ENCODE data around the gene SLC25A33. TPM values are rescaled to one million over a fixed set of nuclear protein-coding genes. Genes with fewer than 3 reads are reported as not detected.

The SLC25A33 gene
- total RNA-seq, 2 donors from 2014 or later: 10.9 to 16.4 TPM

DNA sequence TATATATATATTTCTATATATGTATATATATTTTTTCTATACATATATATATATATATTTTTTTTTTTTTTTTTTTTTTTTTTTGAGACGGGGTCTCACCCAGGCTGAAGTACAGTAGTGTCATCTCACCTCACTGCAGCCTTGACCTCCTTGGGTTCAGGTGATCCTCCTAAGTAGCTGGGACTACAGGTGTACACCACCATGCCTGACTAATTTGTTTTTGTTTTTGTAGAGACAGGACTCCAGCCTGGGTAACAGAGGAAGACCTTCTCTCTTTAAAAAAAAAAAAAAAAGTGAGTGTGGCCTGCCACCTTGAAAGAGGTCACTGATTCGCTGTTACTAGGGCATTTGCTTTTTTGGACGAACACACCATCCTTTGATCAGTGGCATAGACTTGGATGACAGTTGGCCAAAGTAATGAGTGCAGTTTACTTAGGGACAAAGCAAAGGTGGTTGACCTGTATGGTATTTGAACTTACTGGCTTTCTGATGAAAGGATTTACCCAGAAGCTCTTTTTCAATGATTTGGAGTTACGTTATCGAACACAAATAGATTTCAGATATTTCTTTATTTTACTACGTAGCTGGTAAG lies 10.8 kb downstream of the SLC25A33 start:
- H3K9me3 ChIP-seq: no peaks in the 10 kb centered on the region
- no peak for DNase-seq (ENCODE audit: low spot score)
- no peak overlapping the region for H3K4me3 ChIP-seq
- TF ChIP-seq CTCF (IDR thresholded peaks at IDR 0.05): no peak
- H3K36me3 ChIP-seq: no peaks in the 10 kb centered on the region
- no peaks in the 10 kb centered on the region for H3K27me3 ChIP-seq
- H3K27ac ChIP-seq: peak overlapping the region; percentile 55 to 86
- H3K4me1 ChIP-seq: peaks cover 0 to 46% of the 10 kb centered on the region in 2 donors

DNA sequence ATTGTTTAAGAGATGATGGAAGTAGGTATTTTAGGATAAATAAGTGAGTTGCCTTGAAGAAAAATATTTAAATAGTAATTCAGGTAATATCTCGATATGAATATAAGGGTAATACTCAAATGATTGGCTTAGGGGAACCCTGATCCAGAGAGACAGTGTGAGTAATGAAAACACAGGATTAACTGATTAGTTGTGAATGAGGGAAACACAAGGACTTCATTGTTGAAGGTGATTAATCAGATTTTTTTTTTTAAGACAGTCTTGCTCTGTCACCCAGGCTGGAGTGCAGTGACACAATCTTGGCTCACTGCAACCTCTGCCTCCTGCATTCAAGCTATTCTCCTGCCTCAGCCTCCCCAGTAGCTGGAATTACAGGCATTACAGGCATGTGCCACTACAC lies 12.7 kb downstream of the SLC25A33 start:
- Histone ChIP-seq H3K27me3 (no peaks in the 10 kb centered on the region), H3K27ac (peak overlapping the region; percentile 55 to 75), H3K4me1 (peaks cover 0 to 45% of the 10 kb centered on the region in 2 donors), H3K36me3 (no peaks in the 10 kb centered on the region), H3K4me3 (no peak overlapping the region), H3K9me3 (no peaks in the 10 kb centered on the region)
- no peak for TF ChIP-seq CTCF (IDR thresholded peaks at IDR 0.05)
- no peak for DNase-seq (ENCODE audit: low spot score)

DNA sequence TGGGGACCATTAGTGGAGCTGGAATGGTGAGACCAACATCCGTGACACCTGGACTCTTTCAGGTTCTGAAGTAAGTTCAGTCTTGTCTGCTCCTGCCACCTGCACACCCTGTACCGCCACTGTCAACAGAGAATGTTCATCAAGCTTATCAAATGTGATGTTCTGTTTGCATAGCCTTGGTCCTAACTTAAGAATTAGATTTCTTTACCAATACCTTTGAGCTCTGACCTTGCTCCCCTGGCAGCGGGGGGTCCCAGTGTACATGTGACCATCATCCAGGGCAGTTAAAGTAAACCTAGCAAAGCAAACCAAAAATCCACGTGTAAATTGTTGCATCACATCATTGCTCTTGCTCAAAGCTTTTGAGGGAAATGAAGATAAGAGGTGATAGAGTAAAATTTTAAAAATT lies 14.5 kb downstream of the SLC25A33 start:
- DNase-seq (ENCODE audit: low spot score): no peak
- Histone ChIP-seq H3K27me3 (no peaks in the 10 kb centered on the region), H3K9me3 (no peaks in the 10 kb centered on the region), H3K36me3 (no peaks in the 10 kb centered on the region), H3K4me1 (peaks cover 0 to 36% of the 10 kb centered on the region in 2 donors), H3K27ac (peak overlapping the region in 1 of 2 donors; percentile 90), H3K4me3 (no peak overlapping the region)
- no peak for TF ChIP-seq CTCF (IDR thresholded peaks at IDR 0.05)

DNA sequence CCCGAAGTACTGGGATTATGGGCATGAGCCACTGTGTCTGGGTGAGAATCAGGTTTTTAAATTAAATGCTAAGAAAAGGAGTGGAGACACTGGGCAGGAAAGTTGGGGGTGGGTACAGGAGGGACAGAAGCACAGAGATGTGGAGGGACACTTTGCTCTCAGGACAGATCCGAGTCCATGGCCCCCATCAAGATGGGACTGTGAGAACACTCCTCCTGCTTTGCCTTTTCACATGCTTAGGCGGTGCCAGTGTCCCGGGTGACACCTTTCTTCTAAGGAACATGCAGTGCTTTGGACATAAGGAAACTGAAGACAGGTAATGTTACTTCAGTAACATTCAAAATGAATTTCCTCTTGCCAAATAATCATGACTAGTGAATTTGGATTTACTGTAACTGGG lies 16.7 kb downstream of the SLC25A33 start:
- H3K4me1 ChIP-seq: peaks cover 0 to 43% of the 10 kb centered on the region in 2 donors
- no peaks in the 10 kb centered on the region for H3K27me3 ChIP-seq
- DNase-seq (ENCODE audit: low spot score): no peak
- H3K27ac ChIP-seq: peak overlapping the region; percentile 86 to 90
- no peaks in the 10 kb centered on the region for H3K36me3 ChIP-seq
- H3K4me3 ChIP-seq: peak overlapping the region; percentile 28 to 33
- no peak for TF ChIP-seq CTCF (IDR thresholded peaks at IDR 0.05)
- no peaks in the 10 kb centered on the region for H3K9me3 ChIP-seq

GRCh38 chr1:9557624-9558023 lies 18.4 kb downstream of the SLC25A33 start:
- H3K4me3 ChIP-seq: peak overlapping the region in 1 of 2 donors; percentile 7
- no peaks in the 10 kb centered on the region for H3K9me3 ChIP-seq
- H3K27me3 ChIP-seq: no peaks in the 10 kb centered on the region
- no peak for DNase-seq (ENCODE audit: low spot score)
- peaks cover 0 to 53% of the 10 kb centered on the region in 2 donors for H3K4me1 ChIP-seq
- peak overlapping the region; percentile 86 to 90 for H3K27ac ChIP-seq
- H3K36me3 ChIP-seq: no peaks in the 10 kb centered on the region
- no peak for TF ChIP-seq CTCF (IDR thresholded peaks at IDR 0.05)

Measured in right atrium auricular region (tissue), 2 donors.